ENCODE measurements around the gene DGKE. TPM values are rescaled to one million over a fixed set of nuclear protein-coding genes. Genes with fewer than 3 reads are reported as not detected.

Gene DGKE
- polyA plus RNA-seq, 1 donor from 2014 or later = 16.6 TPM

DNA sequence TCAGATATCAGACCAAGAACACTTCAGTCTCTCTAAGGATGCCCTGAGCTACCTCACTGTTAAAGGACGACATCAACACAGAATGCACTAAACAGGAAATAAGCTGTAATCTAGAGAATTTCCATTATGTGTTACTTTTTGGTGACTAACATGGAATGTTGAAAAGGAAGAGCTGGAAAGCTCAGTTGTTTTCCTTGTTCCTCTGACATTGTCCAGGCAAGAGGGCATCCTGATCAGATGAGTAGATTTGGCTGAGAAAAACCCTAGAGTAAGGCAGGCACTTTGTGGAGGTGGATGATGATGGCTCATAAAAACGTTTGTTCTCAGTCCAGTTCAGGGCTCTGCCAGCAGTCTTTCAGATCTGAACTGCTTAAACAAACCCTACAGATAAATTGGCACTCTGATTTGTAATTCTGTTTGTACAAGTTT is 34.0 kb downstream of the DGKE start:
- Histone ChIP-seq H3F3A (ENCODE audit: insufficient read depth, low read length, poor library complexity, severe bottlenecking) (no peaks in the 10 kb centered on the region), H2AFZ (ENCODE audit: low read depth, low read length) (no peak overlapping the region), H3K4me3 (ENCODE audit: low read length) (no peak overlapping the region), H3K9me2 (ENCODE audit: insufficient read depth, low read length) (no peaks in the 10 kb centered on the region), H3K79me2 (replicated peaks; ENCODE audit: insufficient read depth, low read length) (no peaks in the 10 kb centered on the region), H3K27me3 (ENCODE audit: insufficient read depth, low read depth, low read length) (no peaks in the 10 kb centered on the region), H3K9ac (ENCODE audit: low read length) (no peak overlapping the region), H3K9me3 (ENCODE audit: low read length) (no peaks in the 10 kb centered on the region), H3K36me3 (ENCODE audit: insufficient read depth, low read length) (no peaks in the 10 kb centered on the region), H3K27ac (ENCODE audit: low read length) (no peak overlapping the region), H4K20me1 (ENCODE audit: insufficient read depth) (no peaks in the 10 kb centered on the region), H3K4me2 (ENCODE audit: low read length) (no peak overlapping the region)
- TF ChIP-seq EP300 (conservative IDR thresholded peaks at IDR 0.05; ENCODE audit: poor library complexity, severe bottlenecking) = no peak
- no peak for TF ChIP-seq SMC3 (conservative IDR thresholded peaks at IDR 0.05; ENCODE audit: poor library complexity)
- TF ChIP-seq, protein P1, sequence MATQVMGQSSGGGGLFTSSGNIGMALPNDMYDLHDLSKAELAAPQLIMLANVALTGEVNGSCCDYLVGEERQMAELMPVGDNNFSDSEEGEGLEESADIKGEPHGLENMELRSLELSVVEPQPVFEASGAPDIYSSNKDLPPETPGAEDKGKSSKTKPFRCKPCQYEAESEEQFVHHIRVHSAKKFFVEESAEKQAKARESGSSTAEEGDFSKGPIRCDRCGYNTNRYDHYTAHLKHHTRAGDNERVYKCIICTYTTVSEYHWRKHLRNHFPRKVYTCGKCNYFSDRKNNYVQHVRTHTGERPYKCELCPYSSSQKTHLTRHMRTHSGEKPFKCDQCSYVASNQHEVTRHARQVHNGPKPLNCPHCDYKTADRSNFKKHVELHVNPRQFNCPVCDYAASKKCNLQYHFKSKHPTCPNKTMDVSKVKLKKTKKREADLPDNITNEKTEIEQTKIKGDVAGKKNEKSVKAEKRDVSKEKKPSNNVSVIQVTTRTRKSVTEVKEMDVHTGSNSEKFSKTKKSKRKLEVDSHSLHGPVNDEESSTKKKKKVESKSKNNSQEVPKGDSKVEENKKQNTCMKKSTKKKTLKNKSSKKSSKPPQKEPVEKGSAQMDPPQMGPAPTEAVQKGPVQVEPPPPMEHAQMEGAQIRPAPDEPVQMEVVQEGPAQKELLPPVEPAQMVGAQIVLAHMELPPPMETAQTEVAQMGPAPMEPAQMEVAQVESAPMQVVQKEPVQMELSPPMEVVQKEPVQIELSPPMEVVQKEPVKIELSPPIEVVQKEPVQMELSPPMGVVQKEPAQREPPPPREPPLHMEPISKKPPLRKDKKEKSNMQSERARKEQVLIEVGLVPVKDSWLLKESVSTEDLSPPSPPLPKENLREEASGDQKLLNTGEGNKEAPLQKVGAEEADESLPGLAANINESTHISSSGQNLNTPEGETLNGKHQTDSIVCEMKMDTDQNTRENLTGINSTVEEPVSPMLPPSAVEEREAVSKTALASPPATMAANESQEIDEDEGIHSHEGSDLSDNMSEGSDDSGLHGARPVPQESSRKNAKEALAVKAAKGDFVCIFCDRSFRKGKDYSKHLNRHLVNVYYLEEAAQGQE (IDR thresholded peaks at IDR 0.05; ENCODE audit: borderline replicate concordance) = no peak
- no peak for TF ChIP-seq MXI1 (conservative IDR thresholded peaks at IDR 0.05; ENCODE audit: poor library complexity, severe bottlenecking)

DNA sequence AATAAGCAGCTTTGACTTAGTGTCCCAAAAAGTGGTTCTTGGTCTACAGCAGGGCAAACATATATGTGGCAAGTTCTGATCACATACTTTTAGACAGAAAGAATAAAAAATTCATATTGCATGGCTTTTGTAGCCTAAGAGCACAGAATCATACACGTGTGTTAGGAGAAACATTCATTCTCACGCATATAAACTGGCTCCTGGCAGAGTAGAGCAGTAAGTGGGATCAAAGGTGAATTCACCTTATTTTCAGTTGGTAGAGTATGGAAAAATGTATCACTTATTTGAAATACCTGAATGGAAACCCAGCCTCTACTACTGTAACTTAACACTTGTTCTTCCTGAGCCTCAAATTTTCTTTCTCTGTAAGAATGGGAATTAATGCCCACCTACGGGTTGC is 34.8 kb downstream of the DGKE start:
- H3K4me2 ChIP-seq (ENCODE audit: low read length) = no peak overlapping the region
- no peaks in the 10 kb centered on the region for H3K27me3 ChIP-seq (ENCODE audit: insufficient read depth, low read depth, low read length)
- H3K79me2 ChIP-seq (replicated peaks; ENCODE audit: insufficient read depth, low read length) = no peaks in the 10 kb centered on the region
- H3K9ac ChIP-seq (ENCODE audit: low read length) = no peak overlapping the region
- H3K36me3 ChIP-seq (ENCODE audit: insufficient read depth, low read length) = no peaks in the 10 kb centered on the region
- no peak overlapping the region for H3K27ac ChIP-seq (ENCODE audit: low read length)
- H3K9me3 ChIP-seq (ENCODE audit: low read length) = no peaks in the 10 kb centered on the region
- H3K4me3 ChIP-seq (ENCODE audit: low read length) = no peak overlapping the region
- no peak for TF ChIP-seq TAF1 (IDR thresholded peaks at IDR 0.05; ENCODE audit: low read depth)
- no peak for TF ChIP-seq MXI1 (conservative IDR thresholded peaks at IDR 0.05; ENCODE audit: poor library complexity, severe bottlenecking)
- TF ChIP-seq RAD21 (conservative IDR thresholded peaks at IDR 0.05) = no peak
- TF ChIP-seq EZH2 (IDR thresholded peaks at IDR 0.05; ENCODE audit: borderline replicate concordance, insufficient read depth, low read length, poor library complexity, severe bottlenecking) = no peak
- TF ChIP-seq, protein P2, sequence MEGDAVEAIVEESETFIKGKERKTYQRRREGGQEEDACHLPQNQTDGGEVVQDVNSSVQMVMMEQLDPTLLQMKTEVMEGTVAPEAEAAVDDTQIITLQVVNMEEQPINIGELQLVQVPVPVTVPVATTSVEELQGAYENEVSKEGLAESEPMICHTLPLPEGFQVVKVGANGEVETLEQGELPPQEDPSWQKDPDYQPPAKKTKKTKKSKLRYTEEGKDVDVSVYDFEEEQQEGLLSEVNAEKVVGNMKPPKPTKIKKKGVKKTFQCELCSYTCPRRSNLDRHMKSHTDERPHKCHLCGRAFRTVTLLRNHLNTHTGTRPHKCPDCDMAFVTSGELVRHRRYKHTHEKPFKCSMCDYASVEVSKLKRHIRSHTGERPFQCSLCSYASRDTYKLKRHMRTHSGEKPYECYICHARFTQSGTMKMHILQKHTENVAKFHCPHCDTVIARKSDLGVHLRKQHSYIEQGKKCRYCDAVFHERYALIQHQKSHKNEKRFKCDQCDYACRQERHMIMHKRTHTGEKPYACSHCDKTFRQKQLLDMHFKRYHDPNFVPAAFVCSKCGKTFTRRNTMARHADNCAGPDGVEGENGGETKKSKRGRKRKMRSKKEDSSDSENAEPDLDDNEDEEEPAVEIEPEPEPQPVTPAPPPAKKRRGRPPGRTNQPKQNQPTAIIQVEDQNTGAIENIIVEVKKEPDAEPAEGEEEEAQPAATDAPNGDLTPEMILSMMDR (IDR thresholded peaks at IDR 0.05; ENCODE audit: poor library complexity, severe bottlenecking) = no peak
- TF ChIP-seq, protein P1 (IDR thresholded peaks at IDR 0.05; ENCODE audit: borderline replicate concordance) = no peak
- no peak for TF ChIP-seq POLR2AphosphoS5 (IDR thresholded peaks at IDR 0.05)
- no peak for TF ChIP-seq EP300 (conservative IDR thresholded peaks at IDR 0.05; ENCODE audit: poor library complexity, severe bottlenecking)
- TF ChIP-seq SMC3 (conservative IDR thresholded peaks at IDR 0.05; ENCODE audit: poor library complexity) = no peak
- H3F3A ChIP-seq (ENCODE audit: insufficient read depth, low read length, poor library complexity, severe bottlenecking) = no peaks in the 10 kb centered on the region
- H4K20me1 ChIP-seq (ENCODE audit: insufficient read depth) = no peaks in the 10 kb centered on the region
- no peaks in the 10 kb centered on the region for H3K9me2 ChIP-seq (ENCODE audit: insufficient read depth, low read length)
- no peak overlapping the region for H2AFZ ChIP-seq (ENCODE audit: low read depth, low read length)

Data from neural cell (in vitro differentiated cells).